Measurements from ENCODE around the gene VCPKMT. TPM values are rescaled to one million over a fixed set of nuclear protein-coding genes. Genes with fewer than 3 reads are reported as not detected.
A peak's percentile ranks its signal among the peaks of the same experiment; 100 is the strongest.

The VCPKMT gene
- polyA plus RNA-seq, 1 donor from 2014 or later = 36.4 TPM

GRCh38 chr14:50127802-50128201 is 11.4 kb upstream of the VCPKMT start:
- no peaks in the 10 kb centered on the region for H4K20me1 ChIP-seq (ENCODE audit: insufficient read depth)
- H3K4me3 ChIP-seq (ENCODE audit: low read length) = no peak overlapping the region
- H3K4me2 ChIP-seq (ENCODE audit: low read length) = no peak overlapping the region
- no peak overlapping the region for H3K27ac ChIP-seq (ENCODE audit: low read length)
- H3K9me2 ChIP-seq (ENCODE audit: insufficient read depth, low read length) = no peaks in the 10 kb centered on the region
- H3K9ac ChIP-seq (ENCODE audit: low read length) = no peak overlapping the region
- H3K9me3 ChIP-seq (ENCODE audit: low read length) = no peaks in the 10 kb centered on the region
- TF ChIP-seq SMC3 (conservative IDR thresholded peaks at IDR 0.05; ENCODE audit: poor library complexity) (no peak), MXI1 (conservative IDR thresholded peaks at IDR 0.05; ENCODE audit: poor library complexity, severe bottlenecking) (no peak)
- no peak overlapping the region for H2AFZ ChIP-seq (ENCODE audit: low read depth, low read length)
- no peaks in the 10 kb centered on the region for H3K36me3 ChIP-seq (ENCODE audit: insufficient read depth, low read length)
- no peaks in the 10 kb centered on the region for H3K27me3 ChIP-seq (ENCODE audit: insufficient read depth, low read depth, low read length)
- no peaks in the 10 kb centered on the region for H3K79me2 ChIP-seq (replicated peaks; ENCODE audit: insufficient read depth, low read length)
- no peaks in the 10 kb centered on the region for H3F3A ChIP-seq (ENCODE audit: insufficient read depth, low read length, poor library complexity, severe bottlenecking)

- no peaks in the 10 kb centered on the region for H3K9me2 ChIP-seq (ENCODE audit: insufficient read depth, low read length)
- peak overlapping the region; percentile 17 for H3K9ac ChIP-seq (ENCODE audit: low read length)
- H3K4me2 ChIP-seq (ENCODE audit: low read length) = peak overlapping the region; percentile 50
- no peak overlapping the region for H2AFZ ChIP-seq (ENCODE audit: low read depth, low read length)
- H3K9me3 ChIP-seq (ENCODE audit: low read length) = no peaks in the 10 kb centered on the region
- no peaks in the 10 kb centered on the region for H3F3A ChIP-seq (ENCODE audit: insufficient read depth, low read length, poor library complexity, severe bottlenecking)
- H3K4me3 ChIP-seq (ENCODE audit: low read length) = peak overlapping the region; percentile 29
- H4K20me1 ChIP-seq (ENCODE audit: insufficient read depth) = no peaks in the 10 kb centered on the region
- no peaks in the 10 kb centered on the region for H3K27me3 ChIP-seq (ENCODE audit: insufficient read depth, low read depth, low read length)
- no peaks in the 10 kb centered on the region for H3K79me2 ChIP-seq (replicated peaks; ENCODE audit: insufficient read depth, low read length)
- peak; percentile 72 for TF ChIP-seq EP300 (conservative IDR thresholded peaks at IDR 0.05; ENCODE audit: poor library complexity, severe bottlenecking)
- TF ChIP-seq POLR2AphosphoS5 (IDR thresholded peaks at IDR 0.05) = peak; percentile 65
- TF ChIP-seq RAD21 (conservative IDR thresholded peaks at IDR 0.05) = peak; percentile 9
- TF ChIP-seq TAF1 (IDR thresholded peaks at IDR 0.05; ENCODE audit: low read depth) = no peak
- no peaks in the 10 kb centered on the region for H3K36me3 ChIP-seq (ENCODE audit: insufficient read depth, low read length)
- H3K27ac ChIP-seq (ENCODE audit: low read length) = peak overlapping the region; percentile 69
These were observed 6.7 kb upstream of the VCPKMT start for GRCh38 chr14:50123062-50123461.

GRCh38 chr14:50122291-50122690 is 5.9 kb upstream of the VCPKMT start:
- no peaks in the 10 kb centered on the region for H3K9me3 ChIP-seq (ENCODE audit: low read length)
- no peaks in the 10 kb centered on the region for H4K20me1 ChIP-seq (ENCODE audit: insufficient read depth)
- H3K36me3 ChIP-seq (ENCODE audit: insufficient read depth, low read length) = no peaks in the 10 kb centered on the region
- H3K79me2 ChIP-seq (replicated peaks; ENCODE audit: insufficient read depth, low read length) = no peaks in the 10 kb centered on the region
- H3F3A ChIP-seq (ENCODE audit: insufficient read depth, low read length, poor library complexity, severe bottlenecking) = no peaks in the 10 kb centered on the region
- H2AFZ ChIP-seq (ENCODE audit: low read depth, low read length) = no peak overlapping the region
- H3K9ac ChIP-seq (ENCODE audit: low read length) = no peak overlapping the region
- peak overlapping the region; percentile 50 for H3K4me2 ChIP-seq (ENCODE audit: low read length)
- H3K27me3 ChIP-seq (ENCODE audit: insufficient read depth, low read depth, low read length) = no peaks in the 10 kb centered on the region
- H3K4me3 ChIP-seq (ENCODE audit: low read length) = peak overlapping the region; percentile 29
- TF ChIP-seq TAF1 (IDR thresholded peaks at IDR 0.05; ENCODE audit: low read depth) (no peak), POLR2AphosphoS5 (IDR thresholded peaks at IDR 0.05) (peak; percentile 5)
- peak overlapping the region; percentile 69 for H3K27ac ChIP-seq (ENCODE audit: low read length)
- no peaks in the 10 kb centered on the region for H3K9me2 ChIP-seq (ENCODE audit: insufficient read depth, low read length)

- H3K79me2 ChIP-seq (replicated peaks; ENCODE audit: insufficient read depth, low read length) = no peaks in the 10 kb centered on the region
- H3K36me3 ChIP-seq (ENCODE audit: insufficient read depth, low read length) = no peaks in the 10 kb centered on the region
- H3K4me2 ChIP-seq (ENCODE audit: low read length) = no peak overlapping the region
- no peaks in the 10 kb centered on the region for H3K9me2 ChIP-seq (ENCODE audit: insufficient read depth, low read length)
- no peak overlapping the region for H2AFZ ChIP-seq (ENCODE audit: low read depth, low read length)
- no peaks in the 10 kb centered on the region for H3F3A ChIP-seq (ENCODE audit: insufficient read depth, low read length, poor library complexity, severe bottlenecking)
- H3K27me3 ChIP-seq (ENCODE audit: insufficient read depth, low read depth, low read length) = no peaks in the 10 kb centered on the region
- H3K4me3 ChIP-seq (ENCODE audit: low read length) = no peak overlapping the region
- no peaks in the 10 kb centered on the region for H3K9me3 ChIP-seq (ENCODE audit: low read length)
- H4K20me1 ChIP-seq (ENCODE audit: insufficient read depth) = no peaks in the 10 kb centered on the region
- peak overlapping the region; percentile 69 for H3K27ac ChIP-seq (ENCODE audit: low read length)
- H3K9ac ChIP-seq (ENCODE audit: low read length) = no peak overlapping the region
- TF ChIP-seq EZH2 (IDR thresholded peaks at IDR 0.05; ENCODE audit: borderline replicate concordance, insufficient read depth, low read length, poor library complexity, severe bottlenecking) (no peak), MXI1 (conservative IDR thresholded peaks at IDR 0.05; ENCODE audit: poor library complexity, severe bottlenecking) (no peak), SMC3 (conservative IDR thresholded peaks at IDR 0.05; ENCODE audit: poor library complexity) (no peak), RAD21 (conservative IDR thresholded peaks at IDR 0.05) (no peak), CTCF (IDR thresholded peaks at IDR 0.05; ENCODE audit: poor library complexity, severe bottlenecking) (no peak), POLR2AphosphoS5 (IDR thresholded peaks at IDR 0.05) (no peak), REST (IDR thresholded peaks at IDR 0.05; ENCODE audit: borderline replicate concordance) (no peak), EP300 (conservative IDR thresholded peaks at IDR 0.05; ENCODE audit: poor library complexity, severe bottlenecking) (no peak), TAF1 (IDR thresholded peaks at IDR 0.05; ENCODE audit: low read depth) (no peak)
These were observed 5.1 kb upstream of the VCPKMT start for GRCh38 chr14:50121486-50121885.
